ENCODE results near the gene USP49. TPM values are rescaled to one million over a fixed set of nuclear protein-coding genes. Genes with fewer than 3 reads are reported as not detected.

The USP49 gene
- total RNA-seq, 1 experiment from 2014 or later, result 6.9 TPM

DNA sequence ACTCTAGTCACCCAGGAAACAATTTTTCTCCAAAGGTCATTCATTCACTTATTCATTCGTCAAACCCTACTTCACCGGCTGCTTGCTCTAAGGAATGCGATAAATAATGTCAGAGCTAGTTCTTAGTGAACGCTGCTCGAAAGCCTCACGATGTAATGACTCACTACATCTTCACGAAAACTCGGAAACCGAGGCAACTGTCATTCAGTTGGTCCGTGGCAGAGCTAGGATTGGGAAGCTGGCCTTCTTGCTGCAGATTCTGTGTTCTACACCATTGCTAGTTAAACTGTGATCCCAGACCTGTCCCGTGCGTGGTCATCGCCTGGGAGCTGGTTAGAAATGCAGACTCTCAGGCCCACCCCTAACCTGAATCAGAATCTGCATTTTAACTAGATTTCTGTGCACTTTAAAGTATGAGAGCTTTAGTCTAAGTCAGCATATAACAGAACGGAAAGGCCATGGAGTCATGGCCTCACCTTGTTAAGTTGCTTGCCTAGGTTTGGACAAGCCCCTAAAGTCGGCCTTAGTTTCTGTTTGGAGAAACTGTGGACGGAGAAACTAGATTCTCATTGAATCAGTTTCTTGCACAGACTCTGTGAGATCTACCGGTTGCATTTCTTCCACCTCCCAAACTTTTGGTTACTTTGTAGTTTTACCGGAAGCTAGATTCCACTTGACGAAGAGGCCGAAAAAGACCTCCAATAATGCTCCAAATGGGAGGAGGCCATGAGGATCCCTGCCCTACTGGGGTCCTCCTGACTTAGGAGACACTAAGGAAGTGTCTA lies 47.1 kb upstream of the USP49 start:
- H3K27me3 ChIP-seq (ENCODE audit: insufficient read depth, low read length), result no peaks in the 10 kb centered on the region
- DNase-seq (ENCODE audit: low read depth, low spot score) (no peak), ATAC-seq (peak; percentile 11)
- peak overlapping the region; percentile 48 for H3K9ac ChIP-seq (ENCODE audit: low read length)
- H3K27ac ChIP-seq (ENCODE audit: low read depth, low read length), result peak overlapping the region; percentile 43; the same call in 1 of the 2 replicates
- peak overlapping the region; percentile 81 to 88 for H3K4me3 ChIP-seq (replicated peaks in 1 of 2; ENCODE audit: low read depth in 1 of 2, low read length in 2 of 2)
- H3K9me3 ChIP-seq (ENCODE audit: control insufficient read depth in 1 of 2, insufficient read depth in 1 of 2, low read depth in 1 of 2, low read length in 2 of 2), result no peaks in the 10 kb centered on the region
- BruUV-seq (replicated peaks), result TSS peak; percentile 80
- ChIA-PET RAD21 (ENCODE audit: low non-redundant PET in 1 of 2, low total read pairs in 2 of 2, uncharacterized antibody in 2 of 2, unreplicated experiment in 2 of 2) (no interaction called here), CTCF (interaction anchor here (1.5 to 4.8 kb wide), 3 partner anchors 20 to 156 kb away, joined by 3 to 23 read pairs (median 4); partner anchors contain the start of genes BYSL, MED20 and TOMM6), POLR2A (interaction anchor here (0.9 kb wide), 1 partner anchor 108 kb away, joined by 3 read pairs; no protein-coding TSS in a partner anchor)
- H3K4me1 ChIP-seq (ENCODE audit: control insufficient read depth in 1 of 2, insufficient read depth in 2 of 2, low read length in 2 of 2), result peaks cover 12 to 31% of the 10 kb centered on the region in 2 experiments; a peak in 3 of 4 replicates
- no peak for TF ChIP-seq SRF (IDR thresholded peaks at IDR 0.05; ENCODE audit: low read depth)
- TF ChIP-seq EGR1 (IDR thresholded peaks at IDR 0.05; ENCODE audit: low read depth), result 0 out of 2 replicates have a peak, but pooled peaks have one; percentile 21
- H2AFZ ChIP-seq (ENCODE audit: low read depth, low read length, poor library complexity, severe bottlenecking), result peak overlapping the region; percentile 78
- no peaks in the 10 kb centered on the region for H4K20me1 ChIP-seq (ENCODE audit: insufficient read depth)
- no peaks in the 10 kb centered on the region for H3K9me2 ChIP-seq (ENCODE audit: insufficient read depth)
- H3K36me3 ChIP-seq (ENCODE audit: control insufficient read depth in 1 of 2, insufficient read depth in 2 of 2, low read length in 2 of 2), result no peaks in the 10 kb centered on the region; a peak in 1 of 4 replicates
- no peaks in the 10 kb centered on the region; the same call in 1 of the 2 replicates for H3K79me2 ChIP-seq (ENCODE audit: insufficient read depth, low read length)
- H3K4me2 ChIP-seq (ENCODE audit: low read length), result peak overlapping the region; percentile 84
- intact Hi-C loops (cut with micrococcal nuclease), result loop anchor here (5.0 kb wide), 1 partner anchor 100 kb away; no protein-coding TSS in a partner anchor

DNA sequence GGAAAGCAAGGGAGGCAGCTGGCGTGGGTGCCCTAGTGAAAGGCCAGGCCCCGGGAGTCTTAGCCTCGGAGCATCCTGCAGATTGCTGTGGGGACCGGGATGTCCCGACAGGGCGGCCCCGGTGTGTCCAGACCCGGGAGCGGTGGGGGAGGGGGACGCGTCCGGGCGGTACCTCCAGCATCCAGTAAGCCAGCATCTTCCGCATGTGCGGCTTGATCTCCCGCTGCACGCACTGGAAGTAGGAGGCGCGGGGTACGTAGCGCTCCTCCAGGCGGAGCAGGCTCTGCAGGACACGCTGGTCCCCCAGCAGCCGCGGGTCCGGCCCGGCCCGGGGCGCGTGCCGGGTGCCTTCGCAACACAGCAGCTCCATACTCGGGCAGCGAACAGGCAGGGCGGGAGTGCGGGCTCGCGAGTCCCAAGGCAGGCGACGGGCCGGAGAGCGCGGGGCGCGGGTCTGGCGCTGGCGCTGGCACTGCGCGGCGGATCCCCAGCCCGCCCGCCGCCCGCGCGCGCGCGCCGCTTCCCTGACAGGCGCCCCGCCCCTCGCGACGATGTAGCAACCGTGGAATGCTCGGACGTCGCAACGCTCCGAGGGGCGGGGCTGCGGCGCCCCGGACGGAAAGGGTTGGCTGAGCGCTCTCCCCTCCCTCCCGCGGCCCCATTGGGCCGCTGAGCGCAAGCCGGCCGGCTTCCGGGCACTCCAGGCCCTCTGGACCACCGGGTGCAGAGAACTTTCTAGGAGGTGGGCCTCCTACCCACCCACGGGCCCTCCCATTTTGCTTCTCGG lies 46.3 kb upstream of the USP49 start, which contains the start of gene CCND3:
CCND3 (minus strand) TSS at position 529 of the 787 bp plus-strand sequence; CDS start at position 370, 159 bp downstream.
- intact Hi-C loops (cut with micrococcal nuclease), result loop anchor here (5.0 kb wide), 1 partner anchor 101 kb away; no protein-coding TSS in a partner anchor
- H3K79me2 ChIP-seq (ENCODE audit: insufficient read depth, low read length), result no peaks in the 10 kb centered on the region; the same call in 1 of the 2 replicates
- peak within 1 kb of the TSS; percentile 78 for H2AFZ ChIP-seq (ENCODE audit: low read depth, low read length, poor library complexity, severe bottlenecking)
- no peaks in the 10 kb centered on the region for H3K9me3 ChIP-seq (ENCODE audit: control insufficient read depth in 1 of 2, insufficient read depth in 1 of 2, low read depth in 1 of 2, low read length in 2 of 2)
- CTCF ChIA-PET, result interaction anchor here (1.5 to 4.8 kb wide), 3 partner anchors 20 to 155 kb away, joined by 3 to 23 read pairs (median 4); partner anchors contain the start of genes BYSL, MED20 and TOMM6
- no peaks in the 10 kb centered on the region for H3K27me3 ChIP-seq (ENCODE audit: insufficient read depth, low read length)
- H3K27ac ChIP-seq (ENCODE audit: low read depth, low read length), result peak within 1 kb of the TSS; percentile 50
- RAD21 ChIA-PET (ENCODE audit: low non-redundant PET in 1 of 2, low total read pairs in 2 of 2, uncharacterized antibody in 2 of 2, unreplicated experiment in 2 of 2), result interaction anchor here in 1 of 2 experiments (0.6 kb wide), 1 partner anchor 16 kb away, joined by 3 read pairs; no protein-coding TSS in a partner anchor
- no peak for TF ChIP-seq JUND (IDR thresholded peaks at IDR 0.05)
- TF ChIP-seq POLR2AphosphoS5 (IDR thresholded peaks at IDR 0.05; ENCODE audit: low read depth, low read length), result peak; percentile 70
- TF ChIP-seq TCF7L2 (IDR thresholded peaks at IDR 0.05; ENCODE audit: borderline replicate concordance, extremely low read depth, insufficient read depth, insufficient read length), result peak; percentile 34
- TF ChIP-seq, protein P1, sequence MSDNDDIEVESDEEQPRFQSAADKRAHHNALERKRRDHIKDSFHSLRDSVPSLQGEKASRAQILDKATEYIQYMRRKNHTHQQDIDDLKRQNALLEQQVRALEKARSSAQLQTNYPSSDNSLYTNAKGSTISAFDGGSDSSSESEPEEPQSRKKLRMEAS (IDR thresholded peaks at IDR 0.05), result peak; percentile 27; the same call in 1 of the 2 replicates
- TF ChIP-seq ELF1 (IDR thresholded peaks at IDR 0.05; ENCODE audit: borderline replicate concordance, low read depth), result no peak; the same call in 1 of the 2 replicates
- TF ChIP-seq YY1 (IDR thresholded peaks at IDR 0.05; ENCODE audit: extremely low read depth, insufficient replicate concordance, low read depth, low read length), result no peak
- peak; percentile 40; the same call in 1 of the 2 replicates for TF ChIP-seq ZFX (IDR thresholded peaks at IDR 0.05)
- TF ChIP-seq SIN3A (IDR thresholded peaks at IDR 0.05; ENCODE audit: low read depth), result peak; percentile 56; the same call in 1 of the 2 replicates
- no peak for TF ChIP-seq EZH2phosphoT487 (IDR thresholded peaks at IDR 0.05; ENCODE audit: borderline replicate concordance)
- no TSS peak for BruUV-seq (replicated peaks)
- no peaks in the 10 kb centered on the region for H4K20me1 ChIP-seq (ENCODE audit: insufficient read depth)
- peak; percentile 68 for DNase-seq (ENCODE audit: low read depth, low spot score)
- H3K9me2 ChIP-seq (ENCODE audit: insufficient read depth), result no peaks in the 10 kb centered on the region
- H3K36me3 ChIP-seq (ENCODE audit: control insufficient read depth in 1 of 2, insufficient read depth in 2 of 2, low read length in 2 of 2), result no peaks in the 10 kb centered on the region; a peak in 1 of 4 replicates
- peak; percentile 93 for ATAC-seq
- peak within 1 kb of the TSS; percentile 81 to 88 for H3K4me3 ChIP-seq (replicated peaks in 1 of 2; ENCODE audit: low read depth in 1 of 2, low read length in 2 of 2)
- H3K4me1 ChIP-seq (ENCODE audit: control insufficient read depth in 1 of 2, insufficient read depth in 2 of 2, low read length in 2 of 2), result peaks cover 12 to 31% of the 10 kb centered on the region in 2 experiments; a peak in 3 of 4 replicates
- H3K9ac ChIP-seq (ENCODE audit: low read length), result peak within 1 kb of the TSS; percentile 71
- peak within 1 kb of the TSS; percentile 84 for H3K4me2 ChIP-seq (ENCODE audit: low read length)
- POLR2A ChIA-PET, result no interaction called here

All from HCT116 (cell line).